8988T (cell line): Measurements from ENCODE around the gene HSF4.
A peak's percentile ranks its signal among the peaks of the same experiment; 100 is the strongest.
"Not testable (repeated sequence)": the region's sequence is repeated elsewhere in the genome, so short reads cannot be mapped to it uniquely, and the experiment has no call there.

ENCODE experiments used
- DNase-seq: peaks from one replicate; pipeline ENCODE4 v3.0.0; 2011

The HSF4 gene

GRCh38 chr16:67164599-67165061 is at the start of gene HSF4:
Gene HSF4, plus strand, starts transcription at chr16:67164745. Its CDS starts 67 bp downstream, at chr16:67164812.
- DNase-seq: peak; percentile 49

DNA sequence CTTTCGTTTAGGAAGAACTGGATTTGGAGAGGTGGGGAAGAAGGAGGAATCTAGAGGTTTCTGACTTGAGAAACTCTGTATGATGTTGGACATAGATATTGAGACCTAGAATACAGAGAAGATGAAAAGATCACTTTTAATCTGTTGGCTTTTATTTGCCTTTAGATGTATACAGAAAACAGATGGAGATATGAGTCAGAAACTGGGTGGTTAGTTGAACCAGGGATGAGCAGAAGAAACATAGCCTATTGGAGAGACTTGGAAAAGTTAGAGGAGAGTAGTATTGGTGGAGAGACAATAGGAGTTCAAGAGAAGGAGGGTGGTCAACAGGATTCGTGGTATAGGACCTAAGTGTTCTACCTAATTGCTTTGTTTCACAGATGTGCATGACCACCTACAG is 49.8 kb upstream of the HSF4 start:
- DNase-seq: no peak

DNA sequence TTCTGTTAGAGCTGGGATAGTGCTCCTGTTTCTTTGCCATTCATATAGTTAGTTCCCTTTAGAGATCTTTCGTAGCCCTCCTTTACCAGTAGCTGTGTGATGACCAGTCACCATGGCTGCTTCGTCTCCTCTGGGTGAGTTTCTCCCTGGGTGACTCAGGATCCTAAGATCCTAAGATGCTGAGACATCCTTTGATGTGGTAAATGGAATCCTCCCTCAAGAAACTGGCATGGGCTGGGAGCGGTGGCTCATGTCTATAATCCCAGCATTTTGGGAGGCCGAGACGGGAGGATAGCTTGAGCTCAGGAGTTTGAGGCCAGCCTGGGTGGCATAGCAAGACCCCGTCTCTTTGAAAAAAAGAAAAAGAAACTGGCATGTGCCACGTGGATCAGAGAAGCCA is 48.9 kb upstream of the HSF4 start:
- peak; percentile 73 for DNase-seq

GRCh38 chr16:67116388-67117311 is 47.9 kb upstream of the HSF4 start:
- no peak for DNase-seq

GRCh38 chr16:67117716-67118115 is 46.8 kb upstream of the HSF4 start:
- no peak for DNase-seq

DNA sequence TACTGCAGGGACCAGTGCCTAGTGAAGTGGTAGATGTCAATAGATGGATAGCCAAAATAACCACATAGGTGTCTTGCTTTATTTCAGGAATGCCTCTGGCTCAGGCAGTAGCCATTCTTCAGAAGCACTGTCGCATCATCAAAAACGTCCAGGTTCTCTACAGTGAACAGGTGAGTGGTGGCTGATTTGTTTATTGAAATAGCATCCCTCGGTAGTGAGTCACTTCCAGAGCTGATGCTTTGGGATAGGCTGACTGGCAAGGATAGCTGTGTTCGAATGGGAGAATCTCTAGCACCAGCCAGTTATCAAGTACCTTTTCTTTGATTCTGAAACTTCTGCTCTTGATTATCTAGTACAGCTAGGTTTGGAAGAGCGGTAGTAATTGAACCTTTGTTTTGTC is 44.5 kb upstream of the HSF4 start:
- DNase-seq: no peak

DNA sequence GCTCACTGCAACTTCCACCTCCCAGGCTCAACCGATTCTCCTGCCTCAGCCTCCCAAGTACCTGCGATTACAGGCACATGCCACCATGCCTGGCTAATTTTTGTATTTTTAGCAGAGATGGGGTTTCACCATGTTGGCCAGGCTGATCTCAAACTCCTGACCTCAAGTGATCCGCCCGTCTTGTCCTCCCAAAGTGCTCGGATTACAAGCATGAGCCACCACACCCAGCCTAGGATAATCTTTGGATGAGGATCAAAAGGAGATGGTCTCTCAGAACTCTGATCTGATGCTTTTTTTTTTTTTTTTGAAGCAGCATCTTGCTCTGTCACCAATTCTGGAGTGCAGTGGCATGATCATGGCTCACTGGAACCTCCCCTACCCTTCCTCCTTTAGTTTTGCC is 41.7 kb upstream of the HSF4 start:
- DNase-seq: not testable (repeated sequence)

DNA sequence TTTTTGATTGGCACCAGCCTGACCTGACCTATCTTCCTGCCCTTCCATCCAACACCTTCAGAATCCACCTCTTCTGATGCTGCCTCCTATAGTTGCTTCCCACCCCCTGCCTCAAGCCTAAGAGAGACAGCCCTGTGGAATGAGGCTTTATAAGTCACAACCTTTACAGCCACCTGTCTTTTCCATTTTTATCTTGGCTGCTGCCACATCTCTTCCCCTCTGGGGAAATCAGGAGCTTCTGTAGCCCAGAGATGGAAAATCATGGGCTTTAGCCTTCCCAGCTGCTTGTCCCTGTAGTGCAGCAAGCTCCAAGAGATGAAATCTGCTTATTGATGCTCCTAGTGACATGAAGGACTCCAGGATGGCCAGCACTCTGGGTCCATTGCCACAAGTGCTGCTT is 36.1 kb upstream of the HSF4 start:
- DNase-seq: no peak

DNA sequence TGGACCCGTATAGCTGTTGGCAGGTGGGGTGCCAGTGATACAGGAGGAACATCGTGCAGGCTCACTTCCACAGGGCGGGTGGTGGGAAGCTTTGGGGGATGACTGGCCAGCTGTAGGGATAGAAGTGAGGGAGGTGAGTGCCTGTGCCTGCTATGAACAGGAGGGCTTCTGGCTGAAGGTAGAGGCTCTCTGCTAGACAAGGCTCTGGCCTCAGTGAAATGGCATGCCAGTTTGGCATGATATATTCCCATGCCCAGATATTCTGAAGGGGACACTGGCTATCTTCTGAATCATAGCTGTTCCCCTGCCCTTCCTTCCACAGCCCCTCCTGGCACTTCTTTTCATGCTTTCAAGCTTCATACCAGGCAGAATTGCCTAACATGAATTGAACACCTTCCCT is 35.7 kb upstream of the HSF4 start:
- no peak for DNase-seq

- no peak for DNase-seq
Measured at GRCh38 chr16:67129422-67129821, 35.1 kb upstream of the HSF4 start.

- no peak for DNase-seq
Measured at GRCh38 chr16:67137605-67138004, 26.9 kb upstream of the HSF4 start.

- no peak for DNase-seq
Measured at GRCh38 chr16:67141391-67141790, 23.2 kb upstream of the HSF4 start.

DNA sequence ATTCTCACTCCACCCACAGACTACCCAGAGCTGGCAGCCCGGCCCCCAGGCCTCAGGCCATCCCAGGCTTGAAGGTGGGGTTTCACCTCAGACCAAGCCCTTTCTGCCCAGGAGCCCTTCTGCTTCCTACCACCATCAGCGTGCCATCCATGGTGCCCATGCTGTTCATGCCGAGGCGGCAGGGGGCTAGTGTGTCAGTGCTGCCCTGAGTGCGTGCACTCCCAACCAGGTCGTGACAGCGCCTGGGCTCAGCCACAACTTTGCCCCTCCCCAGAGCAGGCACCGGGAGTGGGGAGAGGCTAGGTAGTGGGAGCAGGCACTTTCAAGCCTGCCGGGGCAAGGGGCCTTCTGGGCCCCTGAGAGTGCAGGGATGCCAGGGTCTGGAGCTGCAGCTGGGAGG is 22.2 kb upstream of the HSF4 start:
- no peak for DNase-seq

- no peak for DNase-seq
Measured at GRCh38 chr16:67144943-67145342, 19.6 kb upstream of the HSF4 start.

GRCh38 chr16:67145746-67146145 is 18.8 kb upstream of the HSF4 start:
- DNase-seq: no peak

GRCh38 chr16:67146523-67147357 is 17.8 kb upstream of the HSF4 start:
- peak; percentile 57 for DNase-seq

DNA sequence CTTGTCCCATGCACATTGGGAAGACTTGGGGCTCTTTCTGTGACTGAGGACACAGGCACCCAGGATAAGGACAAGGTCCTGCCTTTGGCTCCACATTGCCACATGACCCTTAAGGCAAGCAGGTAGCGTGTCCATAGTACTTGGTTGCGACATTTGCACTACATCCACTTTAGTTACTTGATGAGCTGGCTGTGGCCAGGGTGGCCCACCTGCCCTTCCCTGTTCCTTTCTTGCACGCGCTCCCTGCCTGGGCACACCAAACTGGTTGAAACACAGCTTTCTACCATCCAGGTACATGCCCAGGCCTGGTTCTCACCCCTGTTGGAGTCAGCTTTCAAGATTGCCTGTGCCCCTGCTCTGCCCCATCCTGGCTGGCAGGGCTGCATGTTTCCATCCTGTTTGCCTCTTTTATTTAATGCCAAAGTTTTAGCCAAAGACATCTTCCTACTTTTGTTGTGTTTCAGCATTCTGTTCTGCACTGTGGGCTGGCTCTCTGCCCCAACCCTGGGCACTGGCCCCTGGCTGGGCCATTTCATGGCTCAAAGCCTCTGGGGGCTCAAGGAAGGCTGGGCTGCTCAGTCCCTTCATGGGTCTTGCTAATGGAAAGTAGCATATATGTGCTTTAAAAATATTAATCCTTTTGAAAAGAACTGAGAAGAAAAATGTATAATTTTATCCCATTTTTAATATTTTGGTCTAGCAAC is 17.0 kb upstream of the HSF4 start:
- no peak for DNase-seq

GRCh38 chr16:67148221-67148620 is 16.3 kb upstream of the HSF4 start:
- no peak for DNase-seq

DNA sequence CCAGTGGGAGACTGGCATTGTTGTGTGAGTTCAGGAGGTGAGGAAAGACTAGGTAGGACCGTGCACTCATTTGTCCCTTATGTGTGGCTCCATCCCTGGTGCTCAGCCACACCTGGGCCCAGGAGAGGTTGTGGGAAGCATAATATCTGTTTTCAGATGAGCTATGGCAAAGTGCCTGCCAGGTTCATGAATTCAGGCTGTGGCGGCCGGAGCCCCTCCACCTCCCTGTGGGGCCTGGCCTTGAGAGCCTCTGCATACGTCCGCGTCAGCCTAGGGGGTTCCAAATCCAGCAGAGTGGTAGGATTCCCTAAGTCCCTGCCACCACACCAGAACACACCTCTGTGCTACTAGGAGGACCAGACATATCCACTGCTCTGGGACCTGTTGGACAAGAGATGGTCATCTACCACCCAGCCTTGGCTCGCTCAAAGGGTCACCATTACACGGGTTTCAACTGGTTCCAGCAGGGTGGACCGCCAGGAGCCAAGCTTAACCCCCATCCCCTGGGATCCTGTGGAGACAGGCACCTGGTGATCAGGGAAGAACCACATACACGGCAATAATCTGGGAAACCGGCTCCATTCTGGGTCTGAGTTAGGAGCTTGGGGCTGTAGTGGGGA is 15.8 kb upstream of the HSF4 start:
- peak; percentile 45 for DNase-seq

- DNase-seq: peak; percentile 31
Measured at GRCh38 chr16:67149276-67150046, 15.1 kb upstream of the HSF4 start.

GRCh38 chr16:67150047-67150832 is 14.3 kb upstream of the HSF4 start:
- peak; percentile 53 for DNase-seq
